ENCODE measurements around the gene AKAP14.
"Not testable (repeated sequence)": the region's sequence is repeated elsewhere in the genome, so short reads cannot be mapped to it uniquely, and the experiment has no call there.

The AKAP14 gene

DNA sequence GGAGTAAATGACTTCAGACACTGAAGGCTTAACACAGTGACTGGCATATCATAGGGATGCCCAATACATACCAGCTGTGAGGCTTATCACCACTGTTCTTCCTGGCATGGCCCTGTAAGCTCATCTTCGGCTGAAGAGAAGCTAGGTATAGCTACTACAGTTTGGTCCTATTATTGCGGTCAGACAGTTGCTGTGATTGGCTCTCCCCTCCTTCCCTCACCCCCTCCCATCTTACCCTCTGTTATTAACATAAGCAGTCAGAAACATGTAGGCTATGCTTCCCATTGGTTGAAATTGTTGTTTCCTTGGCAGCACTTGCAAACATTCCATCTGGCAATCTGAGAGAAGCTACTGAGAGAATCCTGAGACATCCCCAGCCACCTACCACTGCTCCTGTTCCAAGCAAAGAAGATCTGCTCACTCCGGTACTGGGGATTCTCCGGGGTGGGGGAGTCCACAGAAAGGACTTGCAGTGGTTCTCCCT lies at the start of gene AKAP14:
AKAP14 (plus strand) TSS at position 51 of the 484 bp plus-strand sequence. CDS start 7,331 bp downstream, outside the sequence.
- no peak for DNase-seq

DNA sequence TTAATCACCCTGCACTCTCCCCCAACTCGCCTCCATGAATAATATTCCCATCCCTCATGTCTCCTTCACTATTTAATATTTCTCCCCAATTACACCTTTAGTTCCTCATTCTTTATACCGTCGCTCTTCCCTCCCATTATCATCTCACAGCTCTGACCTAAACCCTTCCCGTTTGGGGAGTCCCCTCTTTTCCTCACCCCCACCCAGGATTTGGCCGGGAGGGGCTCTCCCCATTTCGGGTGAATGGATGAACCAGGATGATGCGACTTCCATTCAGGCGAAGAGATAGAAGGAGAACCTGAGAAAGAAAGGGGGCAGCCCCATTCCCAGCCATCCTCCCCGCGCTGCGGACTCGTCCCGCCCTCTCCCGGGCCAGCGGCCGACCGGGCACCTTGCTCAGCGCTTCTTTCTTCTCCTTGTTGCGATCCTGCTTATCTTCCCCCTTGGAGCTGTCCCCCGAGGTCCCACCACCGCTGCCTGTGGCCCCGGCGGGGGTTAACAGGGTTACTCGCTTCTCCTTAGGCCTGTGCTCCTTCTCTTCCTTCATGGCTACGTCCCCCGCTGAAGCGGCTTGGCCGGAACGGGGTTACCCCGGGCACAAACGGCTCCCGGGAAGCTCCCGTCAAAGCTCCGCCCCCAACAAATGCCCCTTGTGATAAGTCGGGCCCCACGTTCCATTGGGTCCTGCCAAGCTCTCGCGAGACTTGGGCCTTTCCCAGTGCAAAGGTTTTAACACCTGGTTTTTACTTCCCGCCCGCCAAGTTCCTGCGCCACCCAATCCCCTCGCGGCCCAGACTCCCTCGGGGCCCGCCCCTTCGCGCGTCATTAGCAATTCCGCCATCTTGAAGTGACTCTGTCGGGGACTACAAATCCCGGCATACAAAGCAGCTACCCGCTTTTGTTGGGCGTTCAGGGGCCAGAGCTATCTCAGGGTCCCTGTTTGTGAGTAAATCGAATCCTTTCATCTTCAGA lies 43.0 kb upstream of the AKAP14 start, which contains the start of gene UPF3B:
UPF3B (minus strand) TSS at position 582 of the 972 bp plus-strand sequence; CDS start at position 547, 35 bp downstream.
- DNase-seq = peak; percentile 90

DNA sequence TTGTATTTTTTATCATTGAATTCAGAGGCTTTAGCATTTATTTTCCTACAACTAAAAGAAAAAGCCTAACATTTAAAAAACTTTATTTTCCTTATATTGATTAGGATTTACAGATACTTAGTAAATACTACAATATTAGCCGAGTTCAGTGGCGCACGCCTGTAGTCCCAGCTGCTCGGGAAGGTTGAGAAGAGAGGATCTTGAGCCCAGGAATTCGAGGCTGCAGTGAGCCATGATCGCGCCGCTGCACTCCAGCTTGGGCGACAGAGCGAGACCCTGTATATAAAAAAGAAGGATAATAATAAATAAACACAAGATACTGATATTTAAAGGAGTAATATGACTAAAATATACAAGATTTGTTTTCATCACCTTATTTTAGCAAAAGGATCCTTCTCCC lies 42.2 kb upstream of the AKAP14 start:
- DNase-seq = no peak

DNA sequence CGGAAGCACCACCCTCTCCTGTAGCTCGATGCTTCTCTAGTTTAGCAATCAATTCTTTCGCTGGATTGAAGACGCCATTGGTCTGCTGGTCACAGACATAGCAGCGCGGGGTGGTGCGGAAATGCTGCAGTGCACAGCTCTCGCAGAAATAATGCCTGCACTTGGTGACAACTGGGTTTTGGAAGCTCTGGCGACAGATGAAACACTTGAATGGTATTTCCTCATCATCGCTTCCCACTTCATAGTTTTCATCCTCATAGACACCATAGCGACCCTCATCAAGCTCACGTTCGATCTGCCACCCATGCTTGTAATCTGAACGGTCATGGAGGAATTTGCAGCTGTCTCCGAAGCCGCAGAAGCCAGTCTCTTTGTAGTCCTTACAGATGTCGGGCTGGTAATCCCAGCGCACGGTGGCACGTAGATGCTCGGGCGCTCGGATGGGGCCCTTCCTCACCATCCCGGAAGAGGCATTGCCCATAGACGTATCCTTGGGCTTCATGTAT lies 25.0 kb upstream of the AKAP14 start:
- peak; percentile 18 for DNase-seq

DNA sequence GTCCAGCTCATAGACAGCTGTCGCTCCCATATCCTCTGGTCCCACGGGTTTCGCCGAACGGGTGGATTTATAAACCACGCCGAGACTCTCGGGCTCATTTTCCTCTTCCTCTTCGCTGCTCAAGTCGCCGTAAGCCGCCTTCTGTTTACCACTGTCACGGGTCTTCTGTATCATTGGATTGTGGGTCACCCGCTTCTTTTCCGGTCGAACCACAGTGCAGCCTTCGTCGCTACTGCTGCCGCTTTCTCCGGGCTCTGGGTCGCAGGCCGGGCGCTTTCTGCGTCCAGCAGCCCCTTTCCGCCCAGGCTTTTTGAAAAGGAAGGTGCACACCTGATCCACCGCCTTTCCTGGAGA lies 24.5 kb upstream of the AKAP14 start:
- no peak for DNase-seq

DNA sequence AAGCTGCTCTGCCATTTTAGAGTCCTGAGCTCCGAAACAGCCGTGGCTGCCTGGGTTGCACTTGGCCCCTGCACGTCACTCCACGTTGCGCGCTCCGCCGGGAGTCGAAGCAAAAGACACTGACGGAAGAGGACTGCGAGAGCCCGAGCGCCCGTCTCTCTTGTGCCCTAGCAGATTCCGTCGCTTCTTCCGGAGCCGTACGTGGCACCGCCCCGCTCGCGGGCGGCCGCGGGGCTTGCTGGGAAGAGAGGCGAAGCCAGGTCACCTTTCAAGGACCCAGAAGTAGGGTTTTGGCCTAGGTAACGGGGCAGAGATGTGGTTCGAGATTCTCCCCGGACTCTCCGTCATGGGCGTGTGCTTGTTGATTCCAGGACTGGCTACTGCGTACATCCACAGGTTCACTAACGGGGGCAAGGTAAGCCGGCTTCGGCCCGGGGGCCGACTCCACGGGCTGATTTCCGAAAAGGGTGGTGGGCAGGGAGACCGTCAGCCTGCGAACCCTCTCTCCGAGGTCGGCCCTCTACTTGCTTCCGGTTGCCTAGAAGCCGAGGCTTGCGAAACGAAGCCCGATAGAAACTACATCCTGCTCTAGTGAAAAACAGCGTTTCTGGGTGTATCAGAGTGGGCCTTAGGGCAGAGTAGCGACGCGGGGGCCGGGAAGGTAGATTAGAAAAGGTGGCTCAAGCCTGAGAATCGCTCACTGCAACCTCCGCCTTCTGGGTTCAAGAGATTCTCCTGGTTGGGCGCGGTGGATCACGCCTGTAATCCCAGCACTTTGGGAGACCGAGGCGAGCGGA lies 23.9 kb upstream of the AKAP14 start, which contains the start of the genes NDUFA1 and RNF113A:
NDUFA1 (plus strand) TSS at position 234 of the 797 bp plus-strand sequence; CDS start at position 314, 80 bp downstream.
RNF113A (minus strand) TSS at position 135 of the 797 bp plus-strand sequence; CDS start at position 15, 120 bp downstream.
- peak; percentile 76 for DNase-seq

DNA sequence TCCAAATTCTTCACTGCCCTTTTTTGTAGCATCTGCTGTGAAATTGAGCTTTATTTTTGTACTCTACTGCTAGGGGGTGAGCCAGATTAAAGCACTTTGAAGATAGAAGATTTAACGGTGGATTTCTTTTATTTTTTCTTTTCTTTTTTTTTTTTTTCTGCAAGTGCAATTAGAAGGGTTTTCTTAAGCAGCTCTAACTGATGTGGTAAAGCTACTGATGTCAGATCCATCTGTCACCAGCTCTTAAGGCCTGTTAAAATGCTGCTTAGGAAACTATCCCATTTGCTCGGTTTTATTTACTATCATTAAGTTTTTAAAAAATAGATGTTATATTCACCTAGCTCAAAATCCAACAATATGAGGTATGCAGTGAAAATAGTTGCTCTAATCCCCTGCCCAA lies 17.0 kb upstream of the AKAP14 start:
- no peak for DNase-seq

DNA sequence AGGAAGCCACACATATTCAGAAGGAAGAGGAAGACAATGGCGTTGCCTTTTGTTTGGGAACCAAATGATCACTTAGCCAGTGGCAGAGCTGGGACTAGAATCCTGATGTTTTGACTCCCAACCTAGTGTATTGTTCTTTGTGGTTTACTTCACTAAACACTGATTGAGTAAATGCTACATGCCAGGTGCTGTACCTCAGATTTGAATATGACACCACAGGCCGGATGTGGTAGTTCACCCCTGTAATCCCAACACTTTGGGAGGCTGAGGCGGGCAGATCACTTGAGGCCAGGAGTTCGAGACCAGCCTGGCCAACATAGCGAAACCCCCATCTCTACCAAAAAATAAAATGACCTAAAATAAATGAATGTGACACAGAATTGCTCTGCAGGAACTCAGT lies 15.6 kb upstream of the AKAP14 start:
- no peak for DNase-seq

DNA sequence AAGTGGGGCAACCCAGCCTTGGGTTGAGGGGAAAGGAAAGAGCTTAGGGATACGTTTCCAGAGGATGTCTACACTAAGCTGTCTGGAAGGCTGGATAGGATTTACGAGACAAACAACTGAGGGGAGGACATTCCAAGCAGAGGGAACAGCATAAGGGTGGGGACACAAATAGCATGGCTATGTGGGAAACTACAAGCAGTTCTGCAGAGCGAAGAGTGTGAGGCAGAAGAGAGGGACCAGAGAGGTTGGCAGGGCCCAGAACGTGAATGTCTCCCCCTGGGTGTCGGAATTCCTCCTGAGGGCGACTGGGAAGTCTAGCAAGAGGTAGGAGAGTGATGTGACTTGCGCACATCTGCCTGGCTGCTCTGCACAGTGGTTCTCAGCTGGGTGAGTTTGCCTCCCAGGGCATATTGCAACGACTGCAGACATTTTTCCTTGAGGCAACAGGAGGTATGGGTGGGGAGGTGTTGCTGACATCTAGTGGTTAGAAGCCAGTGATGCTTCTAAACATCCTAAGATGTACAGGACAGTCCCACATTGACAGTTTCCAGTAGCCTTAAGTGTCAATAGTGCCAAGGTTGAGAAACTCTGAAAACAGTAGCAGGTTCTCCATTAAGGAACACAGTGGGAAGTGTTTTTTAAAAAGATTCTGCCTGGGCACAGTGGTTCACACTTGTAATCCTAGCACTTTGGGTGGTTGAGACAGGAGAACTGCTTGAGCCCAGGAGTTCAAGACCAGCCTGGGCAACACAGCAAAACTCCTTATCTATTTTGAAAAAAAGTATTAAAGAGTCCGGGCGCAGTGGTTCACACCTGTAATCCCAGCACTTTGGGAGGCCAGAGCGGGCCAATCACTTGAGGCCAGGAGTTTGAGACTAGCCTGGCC lies 14.9 kb upstream of the AKAP14 start:
- DNase-seq = no peak

DNA sequence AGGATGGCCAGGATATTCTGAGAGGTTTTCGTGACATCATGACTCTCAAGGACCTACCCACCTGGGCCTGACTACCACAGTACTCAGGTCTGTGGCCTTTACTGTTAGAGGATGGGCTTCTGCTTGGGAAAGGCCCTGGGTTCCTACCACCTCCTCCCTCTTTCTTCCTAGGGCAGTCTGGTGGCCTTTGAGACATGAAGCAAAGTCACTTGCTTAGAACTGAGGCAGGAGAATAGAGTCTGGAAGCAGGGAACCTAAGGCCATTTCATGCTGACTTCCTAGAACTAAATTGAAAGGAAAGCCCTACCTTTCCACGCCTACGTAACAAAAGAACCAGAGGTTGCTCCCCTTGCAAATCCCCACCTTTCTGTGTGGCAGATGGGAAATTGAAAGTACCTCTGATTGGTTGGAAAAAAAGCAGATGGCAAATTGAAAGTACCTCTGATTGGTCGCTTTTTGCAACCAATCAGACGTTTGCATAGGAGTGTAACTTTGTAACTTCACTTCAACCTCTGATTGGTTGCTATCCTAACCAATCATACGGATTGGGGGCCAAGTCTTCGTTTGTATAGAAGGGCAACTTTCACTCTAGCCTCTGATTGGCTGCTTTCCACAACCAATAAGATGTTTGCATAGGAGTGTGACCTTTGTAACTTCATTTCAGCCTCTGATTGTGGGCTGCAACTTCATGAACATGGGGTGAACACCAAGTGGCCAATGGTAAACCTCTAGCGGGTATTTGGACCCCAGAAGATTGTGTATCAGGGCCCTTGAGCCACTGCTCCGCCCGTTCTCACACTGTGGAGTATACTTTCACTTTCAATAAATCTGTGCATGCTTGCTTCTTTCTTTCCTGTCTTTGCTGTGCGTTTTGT lies 9.9 kb upstream of the AKAP14 start:
- DNase-seq = no peak

DNA sequence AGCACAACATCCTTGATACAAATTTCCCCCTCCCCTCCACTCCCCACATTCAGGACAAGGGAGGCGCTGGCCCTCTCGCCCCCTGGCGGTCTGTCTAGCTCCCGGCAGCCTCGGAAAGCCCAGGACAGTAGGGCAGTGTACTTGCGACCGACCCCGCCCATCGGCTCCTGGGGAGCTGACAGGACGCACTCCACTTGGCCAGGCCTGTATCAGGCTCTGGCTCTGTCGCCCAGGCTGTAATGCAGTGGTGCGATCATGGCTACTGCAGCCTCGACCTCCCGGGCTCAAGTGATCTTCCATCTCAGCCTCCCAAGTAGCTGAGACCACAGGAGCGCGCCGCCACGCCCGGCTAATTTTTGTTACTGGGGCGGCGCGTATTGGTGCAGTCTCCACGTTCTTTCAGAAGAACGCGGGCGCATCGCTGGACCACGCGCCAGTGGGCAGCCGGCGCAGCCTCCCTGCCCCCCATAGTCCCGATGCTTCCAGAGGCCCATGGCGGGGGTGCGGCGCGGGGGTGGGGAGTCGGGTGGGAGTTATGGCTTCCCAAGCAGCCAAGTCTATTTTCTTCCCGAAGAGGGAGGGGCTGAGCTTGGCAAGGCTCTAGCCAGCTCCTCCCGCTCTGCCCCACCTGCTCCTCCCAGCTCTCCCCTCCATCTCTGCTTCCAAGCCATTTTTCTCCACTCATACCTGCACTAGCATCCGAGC lies 7.8 kb upstream of the AKAP14 start:
- DNase-seq = peak; percentile 34

DNA sequence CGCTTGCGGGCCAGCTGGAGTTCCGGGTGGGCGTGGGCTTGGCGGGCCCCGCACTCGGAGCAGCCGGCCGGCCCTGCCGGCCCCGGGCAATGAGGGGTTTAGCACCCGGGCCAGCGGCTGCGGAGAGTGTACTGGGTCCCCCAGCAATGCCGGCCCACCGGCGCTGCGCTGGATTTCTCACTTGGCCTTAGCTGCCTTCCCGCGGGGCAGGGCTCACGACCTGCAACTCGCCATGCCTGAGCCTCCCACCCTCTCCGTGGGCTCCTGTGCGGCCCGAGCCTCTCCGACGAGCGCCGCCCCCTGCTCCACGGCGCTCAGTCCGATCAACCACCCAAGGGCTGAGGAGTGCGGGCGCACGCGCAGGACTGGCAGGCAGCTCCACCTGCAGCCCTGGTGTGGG lies 5.1 kb upstream of the AKAP14 start:
- not testable (repeated sequence) for DNase-seq

DNA sequence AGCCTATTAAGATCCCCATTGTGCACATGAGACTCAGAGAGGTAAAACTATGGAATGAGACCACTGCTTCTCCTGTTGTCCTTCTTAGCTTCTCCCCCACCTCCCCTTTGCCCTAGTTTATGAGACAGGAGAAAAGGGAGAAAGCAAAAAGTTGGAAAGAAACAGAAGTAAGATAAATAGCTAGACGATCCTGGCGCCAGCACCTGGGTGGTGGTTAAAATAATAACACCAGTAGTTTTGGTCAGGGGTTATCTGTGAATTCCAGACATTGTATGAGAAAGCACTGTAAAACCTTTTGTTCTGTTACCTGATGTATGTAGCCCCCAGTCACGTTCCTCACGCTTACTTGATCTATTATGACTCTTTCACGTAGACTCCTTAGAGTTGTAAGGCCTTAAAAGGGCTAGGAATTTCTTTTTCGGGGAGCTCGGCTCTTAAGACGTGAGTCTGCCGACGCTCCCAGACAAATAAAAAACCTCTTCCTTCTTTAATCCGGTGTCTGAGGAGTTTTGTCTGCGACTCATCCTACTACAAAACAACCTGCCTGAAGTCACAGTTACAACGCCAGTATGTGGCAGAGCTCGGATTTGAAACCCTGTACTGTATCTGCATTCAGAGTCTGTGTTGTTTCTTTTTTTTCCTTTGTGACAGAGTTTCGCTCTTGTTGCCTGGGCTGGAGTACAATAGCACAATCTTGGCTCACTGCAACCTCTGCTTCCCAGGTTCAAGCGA lies 3.6 kb upstream of the AKAP14 start:
- not testable (repeated sequence) for DNase-seq

DNA sequence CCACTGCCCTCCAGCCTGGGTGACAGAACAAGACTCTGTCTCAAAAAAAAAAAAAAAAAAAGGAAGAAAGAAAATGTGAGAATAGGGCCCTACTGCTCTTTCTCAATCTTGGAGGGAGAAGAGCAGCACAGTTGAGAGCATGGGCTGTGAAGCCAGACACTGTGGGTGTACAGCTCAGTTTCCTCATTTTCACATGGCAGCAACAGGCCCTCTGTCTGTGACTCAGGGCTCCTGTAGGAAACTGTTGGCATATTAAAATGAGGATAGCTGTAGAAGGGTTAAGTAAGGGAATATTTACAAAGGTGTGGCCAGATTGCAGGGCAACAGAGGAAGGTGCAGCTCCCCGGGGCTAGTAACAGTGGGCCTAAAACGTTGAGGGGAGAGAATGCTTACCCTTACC lies 3.4 kb downstream of the AKAP14 start:
- no peak for DNase-seq

DNA sequence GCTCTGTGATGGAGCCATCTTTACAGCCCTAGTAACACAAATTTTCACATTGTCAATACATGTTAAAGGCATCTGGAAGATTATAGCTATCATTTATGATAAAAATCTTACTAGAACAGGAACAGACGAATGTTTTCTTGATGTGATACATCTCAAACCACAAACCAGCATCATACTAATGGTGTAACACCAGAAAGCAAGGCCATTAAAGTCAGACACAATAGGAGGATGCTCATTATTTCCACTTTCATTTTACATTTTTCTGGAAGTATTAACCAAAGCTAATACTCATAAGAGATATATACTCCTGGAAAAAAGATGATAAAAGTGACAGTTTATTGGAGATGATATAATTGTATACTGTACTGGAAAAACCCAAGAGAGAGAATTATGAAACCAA lies 5.3 kb downstream of the AKAP14 start:
- no peak for DNase-seq

DNA sequence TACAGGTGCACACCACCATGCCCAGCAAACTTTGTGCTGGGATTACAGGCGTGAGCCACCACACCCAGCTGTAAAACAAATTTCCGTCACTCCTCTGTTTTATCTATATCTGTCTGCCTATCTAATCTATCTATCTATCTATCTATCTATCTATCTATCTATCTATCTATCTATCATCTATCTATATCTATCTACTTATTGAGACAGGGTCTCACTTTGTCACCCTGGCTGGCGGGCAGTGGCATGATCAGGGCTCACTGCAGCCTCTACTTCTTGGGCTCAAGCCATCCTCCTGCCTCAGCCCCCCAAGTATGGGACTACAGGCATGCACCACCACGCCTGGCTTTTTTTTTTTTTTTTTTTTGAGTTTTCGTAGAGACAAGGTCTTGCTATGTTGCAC lies 20.6 kb downstream of the AKAP14 start:
- DNase-seq = no peak

DNA sequence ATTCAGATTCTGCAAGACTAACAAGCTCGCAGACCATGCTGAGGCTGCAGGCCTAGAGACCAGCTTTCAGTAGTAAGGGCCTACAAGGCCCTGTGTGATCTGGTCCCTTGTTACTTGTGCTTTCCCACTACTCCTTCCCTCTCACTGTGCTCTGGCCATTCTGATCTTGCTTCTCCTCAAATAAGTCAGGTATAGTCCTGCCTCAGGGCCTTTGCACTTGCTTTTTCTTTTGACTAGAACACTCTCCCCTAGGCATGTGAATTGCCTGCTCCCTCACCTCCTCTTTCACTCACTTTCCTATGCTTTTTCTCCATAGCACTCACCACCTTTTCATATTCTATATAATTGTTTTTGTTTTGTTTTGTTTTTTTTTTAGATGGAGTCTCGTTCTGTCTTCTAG lies 22.2 kb downstream of the AKAP14 start:
- DNase-seq = no peak

DNA sequence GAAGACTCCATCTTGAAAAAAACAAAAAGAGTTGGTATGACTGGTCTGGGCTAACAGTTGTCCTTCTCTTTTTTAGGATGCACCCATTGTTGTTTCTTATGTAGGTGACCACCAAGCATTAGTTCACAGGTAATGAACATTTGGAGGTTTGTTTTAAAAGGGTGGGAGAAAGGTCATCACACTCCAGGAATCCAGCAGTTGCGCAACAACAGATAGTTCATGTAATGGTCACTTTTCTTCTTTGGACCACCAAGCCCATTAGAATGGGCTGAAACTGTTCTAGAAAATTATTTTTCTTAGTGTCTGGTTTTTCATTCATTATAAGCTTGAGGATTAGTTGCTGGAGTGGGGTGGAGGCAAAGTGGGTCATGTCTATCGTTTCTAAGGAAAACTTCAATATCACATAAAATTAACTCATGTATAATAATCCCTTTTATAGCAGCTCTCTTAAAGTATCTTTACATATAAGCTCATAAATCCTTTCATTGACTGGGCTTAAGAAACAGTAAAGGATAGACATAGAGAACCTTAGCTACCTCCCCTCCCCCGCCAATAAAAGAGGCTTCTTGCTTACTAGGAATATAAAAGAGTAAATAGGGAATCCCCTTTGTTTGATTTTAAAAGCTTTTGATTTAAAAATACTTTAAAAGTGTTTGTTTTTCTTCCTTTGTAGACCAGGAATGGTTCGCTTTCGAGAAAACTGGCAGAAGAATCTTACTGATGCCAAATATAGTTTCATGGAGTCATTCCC lies 24.3 kb downstream of the AKAP14 start:
- DNase-seq = no peak

DNA sequence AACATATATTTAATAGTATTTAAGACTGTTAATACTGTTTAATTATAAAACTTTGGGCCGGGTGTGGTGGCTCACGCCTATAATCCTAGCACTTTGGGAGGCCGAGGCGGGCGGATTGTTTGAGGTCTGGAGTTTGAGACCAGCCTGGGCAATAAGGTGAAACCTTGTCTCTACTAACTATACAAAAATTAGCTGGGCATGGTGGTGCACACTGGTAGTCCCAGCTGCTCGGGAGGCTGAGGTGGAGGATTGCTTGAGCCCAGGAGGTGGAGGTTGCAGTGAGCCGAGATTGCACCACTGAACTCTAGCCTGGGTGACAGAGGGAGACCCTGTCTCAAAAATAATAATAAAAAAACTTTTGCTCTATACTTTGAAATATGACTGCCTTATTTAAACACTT lies 26.7 kb downstream of the AKAP14 start:
- not testable (repeated sequence) for DNase-seq

Measured in activated gamma-delta T cell treated with Interleukin-2 at 50 U/mL for 16 hours (primary cell).